ENCODE data around the gene PDE4B.

- TF ChIP-seq CTCF (IDR thresholded peaks at IDR 0.05) (no peak), POLR2AphosphoS5 (IDR thresholded peaks at IDR 0.05; ENCODE audit: insufficient read depth in 1 of 2, low read depth in 1 of 2) (no peak)
Measured at GRCh38 chr1:66251546-66251945, 458.9 kb downstream of the PDE4B start.

Measured in vagina (tissue), 2 donors.